Measurements from ENCODE around the gene LRRC23.

DNA sequence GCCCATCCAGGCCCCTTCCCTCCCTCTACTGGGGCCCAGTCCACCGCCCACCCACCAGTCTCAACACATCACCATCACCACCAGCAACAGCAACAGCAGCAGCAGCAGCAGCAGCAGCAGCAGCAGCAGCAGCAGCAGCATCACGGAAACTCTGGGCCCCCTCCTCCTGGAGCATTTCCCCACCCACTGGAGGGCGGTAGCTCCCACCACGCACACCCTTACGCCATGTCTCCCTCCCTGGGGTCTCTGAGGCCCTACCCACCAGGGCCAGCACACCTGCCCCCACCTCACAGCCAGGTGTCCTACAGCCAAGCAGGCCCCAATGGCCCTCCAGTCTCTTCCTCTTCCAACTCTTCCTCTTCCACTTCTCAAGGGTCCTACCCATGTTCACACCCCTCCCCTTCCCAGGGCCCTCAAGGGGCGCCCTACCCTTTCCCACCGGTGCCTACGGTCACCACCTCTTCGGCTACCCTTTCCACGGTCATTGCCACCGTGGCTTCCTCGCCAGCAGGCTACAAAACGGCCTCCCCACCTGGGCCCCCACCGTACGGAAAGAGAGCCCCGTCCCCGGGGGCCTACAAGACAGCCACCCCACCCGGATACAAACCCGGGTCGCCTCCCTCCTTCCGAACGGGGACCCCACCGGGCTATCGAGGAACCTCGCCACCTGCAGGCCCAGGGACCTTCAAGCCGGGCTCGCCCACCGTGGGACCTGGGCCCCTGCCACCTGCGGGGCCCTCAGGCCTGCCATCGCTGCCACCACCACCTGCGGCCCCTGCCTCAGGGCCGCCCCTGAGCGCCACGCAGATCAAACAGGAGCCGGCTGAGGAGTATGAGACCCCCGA lies 32.2 kb downstream of the LRRC23 start:
- TF ChIP-seq EP300 (IDR thresholded peaks at IDR 0.05) (no peak), POLR2A (IDR thresholded peaks at IDR 0.05) (no peak)
- TF ChIP-seq, protein P1, sequence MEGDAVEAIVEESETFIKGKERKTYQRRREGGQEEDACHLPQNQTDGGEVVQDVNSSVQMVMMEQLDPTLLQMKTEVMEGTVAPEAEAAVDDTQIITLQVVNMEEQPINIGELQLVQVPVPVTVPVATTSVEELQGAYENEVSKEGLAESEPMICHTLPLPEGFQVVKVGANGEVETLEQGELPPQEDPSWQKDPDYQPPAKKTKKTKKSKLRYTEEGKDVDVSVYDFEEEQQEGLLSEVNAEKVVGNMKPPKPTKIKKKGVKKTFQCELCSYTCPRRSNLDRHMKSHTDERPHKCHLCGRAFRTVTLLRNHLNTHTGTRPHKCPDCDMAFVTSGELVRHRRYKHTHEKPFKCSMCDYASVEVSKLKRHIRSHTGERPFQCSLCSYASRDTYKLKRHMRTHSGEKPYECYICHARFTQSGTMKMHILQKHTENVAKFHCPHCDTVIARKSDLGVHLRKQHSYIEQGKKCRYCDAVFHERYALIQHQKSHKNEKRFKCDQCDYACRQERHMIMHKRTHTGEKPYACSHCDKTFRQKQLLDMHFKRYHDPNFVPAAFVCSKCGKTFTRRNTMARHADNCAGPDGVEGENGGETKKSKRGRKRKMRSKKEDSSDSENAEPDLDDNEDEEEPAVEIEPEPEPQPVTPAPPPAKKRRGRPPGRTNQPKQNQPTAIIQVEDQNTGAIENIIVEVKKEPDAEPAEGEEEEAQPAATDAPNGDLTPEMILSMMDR (IDR thresholded peaks at IDR 0.05): no peak
